ENCODE results near the gene ABHD12. TPM values are rescaled to one million over a fixed set of nuclear protein-coding genes. Genes with fewer than 3 reads are reported as not detected.

Gene ABHD12
- polyA plus RNA-seq, 1 donor (not counting 4 experiments of a cell fraction or from before 2014, with no cell fraction given): 11.2 TPM

- H3K4me3 ChIP-seq (ENCODE audit: control insufficient read depth in 2 of 3, extremely low read depth in 1 of 3, insufficient read depth in 2 of 3, low read depth in 1 of 3, low read length in 3 of 3): no peak overlapping the region
- H3K27ac ChIP-seq (ENCODE audit: control insufficient read depth, insufficient read depth, low read length): no peak overlapping the region
- TF ChIP-seq EZH2 (IDR thresholded peaks at IDR 0.05; ENCODE audit: low read length) (no peak), CTCF (optimal IDR thresholded peaks at IDR 0.05 in 1 of 3, IDR thresholded peaks at IDR 0.05 in 1 of 3, conservative IDR thresholded peaks at IDR 0.05 in 1 of 3; ENCODE audit: extremely low read depth in 1 of 3, insufficient read depth in 2 of 3, low read length in 3 of 3) (no peak)
- H4K20me1 ChIP-seq (ENCODE audit: control insufficient read depth, extremely low read depth, insufficient read depth, low read length): no peaks in the 10 kb centered on the region
- H3K79me2 ChIP-seq (ENCODE audit: control insufficient read depth, insufficient read depth, low read length): peaks cover 8% of the 10 kb centered on the region
- H3K27me3 ChIP-seq (ENCODE audit: control insufficient read depth, extremely low read depth, insufficient read depth, low read length): no peaks in the 10 kb centered on the region
- no peak overlapping the region for H2AFZ ChIP-seq (ENCODE audit: control insufficient read depth, low read length)
- H3K9ac ChIP-seq (ENCODE audit: control insufficient read depth, extremely low read depth, insufficient read depth, low read length): no peak overlapping the region
- no peaks in the 10 kb centered on the region for H3K9me1 ChIP-seq (ENCODE audit: control insufficient read depth, extremely low read depth, insufficient read depth, low read length)
- no peak overlapping the region for H3K4me2 ChIP-seq (ENCODE audit: control insufficient read depth, extremely low read depth, insufficient read depth, low read depth, low read length)
- peaks cover 8% of the 10 kb centered on the region for H3K4me1 ChIP-seq (ENCODE audit: control insufficient read depth, extremely low read depth, insufficient read depth, low read length)
- no peak for DNase-seq (ENCODE audit: low read depth, low spot score)
- H3K36me3 ChIP-seq (ENCODE audit: control insufficient read depth in 2 of 2, extremely low read depth in 1 of 2, insufficient read depth in 2 of 2, low read length in 2 of 2): peaks cover 0 to 5% of the 10 kb centered on the region in 2 experiments
- FAIRE-seq: no peak
- no peaks in the 10 kb centered on the region for H3K9me3 ChIP-seq (ENCODE audit: control insufficient read depth, low read depth, low read length)
- dilution Hi-C loops (cut with MboI; ENCODE audit: extremely low pct_ligation_motif_present, low sequenced_read_pairs): no loop called here
Measured at GRCh38 chr20:25340380-25340779, 50.3 kb downstream of the ABHD12 start.

GRCh38 chr20:25339608-25340007 is 51.0 kb downstream of the ABHD12 start:
- no peak overlapping the region for H3K27ac ChIP-seq (ENCODE audit: control insufficient read depth, insufficient read depth, low read length)
- H3K4me2 ChIP-seq (ENCODE audit: control insufficient read depth, extremely low read depth, insufficient read depth, low read depth, low read length): no peak overlapping the region
- H3K79me2 ChIP-seq (ENCODE audit: control insufficient read depth, insufficient read depth, low read length): peaks cover 8% of the 10 kb centered on the region
- no peaks in the 10 kb centered on the region for H3K9me3 ChIP-seq (ENCODE audit: control insufficient read depth, low read depth, low read length)
- H3K4me1 ChIP-seq (ENCODE audit: control insufficient read depth, extremely low read depth, insufficient read depth, low read length): peaks cover 8% of the 10 kb centered on the region
- no peaks in the 10 kb centered on the region for H3K27me3 ChIP-seq (ENCODE audit: control insufficient read depth, extremely low read depth, insufficient read depth, low read length)
- TF ChIP-seq CTCF (optimal IDR thresholded peaks at IDR 0.05 in 1 of 3, IDR thresholded peaks at IDR 0.05 in 1 of 3, conservative IDR thresholded peaks at IDR 0.05 in 1 of 3; ENCODE audit: extremely low read depth in 1 of 3, insufficient read depth in 2 of 3, low read length in 3 of 3): no peak
- no peak for TF ChIP-seq EZH2 (IDR thresholded peaks at IDR 0.05; ENCODE audit: low read length)
- H3K9me1 ChIP-seq (ENCODE audit: control insufficient read depth, extremely low read depth, insufficient read depth, low read length): no peaks in the 10 kb centered on the region
- H3K36me3 ChIP-seq (ENCODE audit: control insufficient read depth in 2 of 2, extremely low read depth in 1 of 2, insufficient read depth in 2 of 2, low read length in 2 of 2): peaks cover 0 to 5% of the 10 kb centered on the region in 2 experiments
- H3K4me3 ChIP-seq (ENCODE audit: control insufficient read depth in 2 of 3, extremely low read depth in 1 of 3, insufficient read depth in 2 of 3, low read depth in 1 of 3, low read length in 3 of 3): no peak overlapping the region
- H2AFZ ChIP-seq (ENCODE audit: control insufficient read depth, low read length): no peak overlapping the region
- no peak overlapping the region for H3K9ac ChIP-seq (ENCODE audit: control insufficient read depth, extremely low read depth, insufficient read depth, low read length)
- dilution Hi-C loops (cut with MboI; ENCODE audit: extremely low pct_ligation_motif_present, low sequenced_read_pairs): no loop called here
- no peak for FAIRE-seq
- no peaks in the 10 kb centered on the region for H4K20me1 ChIP-seq (ENCODE audit: control insufficient read depth, extremely low read depth, insufficient read depth, low read length)
- no peak for DNase-seq (ENCODE audit: low read depth, low spot score)

Data from keratinocyte (primary cell).